KMS-11 (cell line): ENCODE results near the gene OSCP1.

ENCODE experiments used
- H2AFZ ChIP-seq: fragments of 200-600 bp; sonication (generic); 2 replicates; pipeline ENCODE4 v1.6.1; 2016; ENCODE audit warnings: antibody characterized with exemption, mixed run types, low read depth
- H3K27ac ChIP-seq: fragments of 200-600 bp; sonication (generic); 2 replicates; pipeline ENCODE4 v1.6.1; 2016; ENCODE audit warnings: mild to moderate bottlenecking, mixed run types
- H3K27me3 ChIP-seq: fragments of 200-600 bp; sonication (generic); 2 replicates; pipeline ENCODE4 v1.6.1; 2017; ENCODE audit warnings: mild to moderate bottlenecking, low read depth, mixed run types, moderate library complexity; ENCODE audit not compliant: insufficient read depth
- H3K36me3 ChIP-seq: fragments of 200-600 bp; sonication (generic); 2 replicates; pipeline ENCODE4 v1.6.1; 2017; ENCODE audit warnings: mild to moderate bottlenecking, mixed run types; ENCODE audit not compliant: insufficient read depth
- H3K4me1 ChIP-seq: fragments of 200-600 bp; sonication (generic); 2 replicates; pipeline ENCODE4 v1.6.1; 2016; ENCODE audit warnings: mild to moderate bottlenecking, low read depth, mixed run types; ENCODE audit not compliant: poor library complexity, severe bottlenecking
- H3K4me2 ChIP-seq: fragments of 200-600 bp; sonication (generic); 2 replicates; pipeline ENCODE4 v1.7.0; 2016; ENCODE audit warnings: mild to moderate bottlenecking, mixed run types
- H3K4me3 ChIP-seq: fragments of 200-600 bp; sonication (generic); IDR thresholded peaks from 2 replicates; pipeline ENCODE4 v1.6.1; 2017; ENCODE audit warnings: low read depth, low read length, mixed read lengths; ENCODE audit not compliant: insufficient read depth
- H3K79me2 ChIP-seq: fragments of 200-600 bp; sonication (generic); 2 replicates; pipeline ENCODE4 v1.6.1; 2016; ENCODE audit warnings: low read depth, mixed run types; ENCODE audit not compliant: insufficient read depth
- H3K9ac ChIP-seq: fragments of 200-600 bp; sonication (generic); 2 replicates; pipeline ENCODE4 v1.6.1; 2016; ENCODE audit warnings: mild to moderate bottlenecking, mixed run types
- H4K20me1 ChIP-seq: fragments of 200-600 bp; sonication (generic); 2 replicates; pipeline ENCODE4 v1.6.1; 2016; ENCODE audit warnings: mild to moderate bottlenecking, mixed run types; ENCODE audit not compliant: insufficient read depth
- CTCF ChIP-seq: fragments of 200-600 bp; sonication (generic); conservative IDR thresholded peaks from 2 replicates; pipeline ENCODE4 v1.6.1; 2017; ENCODE audit warnings: low read depth, mild to moderate bottlenecking, antibody characterized with exemption, low read length, moderate library complexity, mixed read lengths

The OSCP1 gene

GRCh38 chr1:36415661-36416326 is 34.5 kb downstream of the OSCP1 start:
- Histone ChIP-seq H2AFZ (no peak overlapping the region), H3K79me2 (no peaks in the 10 kb centered on the region), H3K27ac (no peak overlapping the region), H3K4me1 (peaks cover 19% of the 10 kb centered on the region), H3K9ac (no peak overlapping the region), H3K27me3 (no peaks in the 10 kb centered on the region), H4K20me1 (no peaks in the 10 kb centered on the region), H3K4me2 (no peak overlapping the region), H3K4me3 (no peak overlapping the region), H3K36me3 (no peaks in the 10 kb centered on the region)
- TF ChIP-seq CTCF, result no peak

GRCh38 chr1:36414384-36414783 is 35.9 kb downstream of the OSCP1 start:
- no peak for TF ChIP-seq CTCF
- Histone ChIP-seq H3K9ac (no peak overlapping the region), H3K27ac (no peak overlapping the region), H3K36me3 (no peaks in the 10 kb centered on the region), H3K4me1 (peaks cover 12% of the 10 kb centered on the region), H4K20me1 (no peaks in the 10 kb centered on the region), H3K27me3 (no peaks in the 10 kb centered on the region), H3K4me2 (no peak overlapping the region), H3K79me2 (no peaks in the 10 kb centered on the region), H2AFZ (no peak overlapping the region), H3K4me3 (no peak overlapping the region)

GRCh38 chr1:36411674-36412648 is 38.3 kb downstream of the OSCP1 start:
- H3K9ac ChIP-seq, result no peak overlapping the region
- peaks cover 12% of the 10 kb centered on the region for H3K4me1 ChIP-seq
- no peaks in the 10 kb centered on the region for H4K20me1 ChIP-seq
- H2AFZ ChIP-seq, result no peak overlapping the region
- no peaks in the 10 kb centered on the region for H3K36me3 ChIP-seq
- H3K27me3 ChIP-seq, result no peaks in the 10 kb centered on the region
- H3K79me2 ChIP-seq, result no peaks in the 10 kb centered on the region
- H3K4me3 ChIP-seq, result no peak overlapping the region
- no peak overlapping the region for H3K4me2 ChIP-seq
- no peak overlapping the region for H3K27ac ChIP-seq
- no peak for TF ChIP-seq CTCF

- H3K4me3 ChIP-seq, result no peak overlapping the region
- H3K27ac ChIP-seq, result no peak overlapping the region
These were observed 41.8 kb downstream of the OSCP1 start for GRCh38 chr1:36408479-36408878.

More at GRCh38 chr1:36408479-36408878, 41.8 kb downstream of the OSCP1 start:
- Histone ChIP-seq H4K20me1 (no peaks in the 10 kb centered on the region), H2AFZ (no peak overlapping the region), H3K4me1 (peaks cover 12% of the 10 kb centered on the region), H3K36me3 (no peaks in the 10 kb centered on the region), H3K4me2 (no peak overlapping the region), H3K9ac (no peak overlapping the region), H3K79me2 (no peaks in the 10 kb centered on the region), H3K27me3 (no peaks in the 10 kb centered on the region)
- no peak for TF ChIP-seq CTCF
